HG03064 (cell line): ENCODE measurements around the gene COL4A5.
"Not testable (repeated sequence)": the region's sequence is repeated elsewhere in the genome, so short reads cannot be mapped to it uniquely, and the experiment has no call there.

Source experiments
- ATAC-seq: cut with Tn5 transposase; IDR thresholded peaks from one replicate; pipeline ENCODE4 v1.9.1; 2021; ENCODE audit warnings: low read depth; ENCODE audit not compliant: unreplicated experiment

Gene COL4A5

DNA sequence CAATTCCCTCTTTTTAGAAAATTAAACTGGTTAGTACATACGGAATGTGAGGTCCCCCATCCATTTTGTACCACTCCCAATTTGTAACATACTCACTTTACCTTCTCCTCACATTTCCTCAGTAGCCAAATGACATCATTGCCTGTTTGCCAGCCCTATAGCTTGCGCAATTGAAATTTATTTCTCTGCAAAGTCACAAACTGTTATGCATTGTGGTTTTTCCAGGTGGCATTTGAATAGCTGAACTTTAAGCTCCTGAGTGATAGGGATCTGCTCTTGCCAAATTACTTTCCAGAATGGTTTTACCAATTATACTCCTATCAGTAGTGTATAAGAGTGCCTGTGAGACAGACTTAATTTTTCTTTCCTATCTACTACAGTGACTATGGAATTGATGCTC, 7.7 kb downstream of the COL4A5 start:
- no peak for ATAC-seq

DNA sequence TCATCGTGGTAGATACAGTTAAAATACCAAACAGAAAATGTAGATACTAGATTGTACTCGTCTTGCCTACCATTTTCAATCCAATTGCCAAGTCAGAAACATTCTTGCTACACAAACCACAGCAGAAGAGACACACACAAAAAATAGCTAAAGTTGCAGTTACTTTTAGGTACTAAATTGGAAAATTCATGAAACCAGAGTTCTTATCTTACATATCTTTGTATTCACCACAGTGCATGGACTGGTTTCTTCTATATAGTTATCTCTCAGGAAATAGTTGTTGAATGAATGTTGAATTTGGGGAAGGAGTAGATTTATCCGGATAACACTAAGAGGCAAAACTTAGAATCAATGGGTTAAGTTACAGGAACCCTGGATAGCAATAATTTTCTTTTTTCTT, 14.2 kb downstream of the COL4A5 start:
- no peak for ATAC-seq

DNA sequence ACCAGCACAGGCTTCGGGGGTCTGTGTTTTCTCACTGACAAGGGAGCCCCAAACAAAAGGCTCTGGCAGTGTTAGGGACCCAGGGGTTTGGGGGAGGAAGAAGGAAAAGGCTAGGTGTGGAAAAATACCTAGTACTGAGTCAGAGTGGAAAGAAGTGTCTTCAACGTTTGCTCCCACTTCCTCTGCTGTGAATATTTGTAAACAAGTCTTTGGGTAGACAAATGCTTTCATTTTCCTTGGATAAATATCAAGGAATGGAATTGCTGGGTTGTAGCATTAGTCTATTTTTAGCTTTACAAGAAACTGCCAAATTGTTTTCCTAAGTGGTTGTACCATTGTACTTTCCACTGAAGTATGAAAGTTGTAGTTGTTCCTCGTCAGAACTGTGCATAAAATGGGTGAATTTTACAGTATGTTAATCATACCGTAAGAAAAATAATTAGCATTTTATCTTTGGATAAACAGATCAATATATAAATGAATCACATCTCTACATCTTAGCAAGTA, 17.4 kb downstream of the COL4A5 start:
- no peak for ATAC-seq

DNA sequence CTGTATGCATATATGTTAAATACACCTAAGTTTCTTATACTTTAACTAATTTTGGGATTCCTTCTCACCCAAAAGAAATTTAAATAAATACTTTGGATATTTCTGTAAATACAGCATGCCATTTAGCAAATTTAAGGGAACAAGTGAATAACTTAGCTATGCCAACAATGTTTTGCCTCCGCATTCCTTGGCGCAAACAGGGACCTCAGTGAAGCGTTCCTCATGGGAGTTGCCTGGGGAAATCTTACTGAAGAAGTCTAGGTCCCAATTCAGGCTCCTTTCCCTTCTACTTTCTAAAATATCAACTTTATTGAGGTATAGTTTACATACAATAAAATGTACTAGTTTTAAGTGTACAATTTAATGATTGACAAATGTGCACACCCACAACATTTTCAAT, 25.0 kb downstream of the COL4A5 start:
- no peak for ATAC-seq

GRCh38 chrX:108468486-108468885, 28.8 kb downstream of the COL4A5 start:
- no peak for ATAC-seq

- ATAC-seq: no peak
Measured at GRCh38 chrX:108473979-108474378, 34.3 kb downstream of the COL4A5 start.

- not testable (repeated sequence) for ATAC-seq
Measured at GRCh38 chrX:108481528-108481927, 41.9 kb downstream of the COL4A5 start.

DNA sequence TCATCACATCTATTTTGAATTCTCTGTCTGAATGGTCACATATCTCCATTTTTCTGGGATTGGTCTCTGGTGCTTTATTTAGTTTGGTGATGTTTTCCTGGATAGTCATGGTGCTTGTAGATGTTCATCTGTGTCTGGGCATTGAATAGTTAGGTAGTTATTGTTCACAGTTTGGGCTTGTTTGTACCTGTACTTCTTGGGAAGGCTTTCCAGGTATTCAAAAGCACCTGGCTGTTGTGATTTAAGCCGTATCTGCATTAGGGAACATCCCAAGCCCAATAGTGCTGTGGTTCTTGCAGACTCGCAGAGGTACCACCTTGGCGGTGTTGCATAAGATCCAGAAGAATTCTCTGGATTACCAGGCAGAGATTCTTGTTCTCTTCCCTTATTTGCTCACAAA, 44.6 kb downstream of the COL4A5 start:
- no peak for ATAC-seq

DNA sequence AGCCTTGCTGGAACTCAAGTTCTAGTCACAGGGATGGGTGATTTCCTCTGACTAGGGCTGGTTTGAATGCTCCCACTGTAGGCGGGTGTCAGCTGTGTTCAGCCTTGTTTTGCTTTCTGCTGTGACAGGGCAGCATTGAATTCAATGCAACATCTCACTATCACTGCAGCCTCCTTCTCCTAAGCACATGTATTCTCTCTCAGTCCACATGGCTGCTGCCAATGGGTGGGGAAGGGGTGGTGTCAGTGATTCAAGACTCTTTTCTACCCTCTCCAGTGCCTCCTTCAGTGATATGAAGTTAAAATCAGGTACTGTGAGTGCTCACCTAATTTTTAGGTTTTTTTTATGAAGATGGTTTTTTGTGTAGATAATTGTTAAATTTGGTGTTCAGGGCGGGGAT, 46.3 kb downstream of the COL4A5 start:
- ATAC-seq: no peak

DNA sequence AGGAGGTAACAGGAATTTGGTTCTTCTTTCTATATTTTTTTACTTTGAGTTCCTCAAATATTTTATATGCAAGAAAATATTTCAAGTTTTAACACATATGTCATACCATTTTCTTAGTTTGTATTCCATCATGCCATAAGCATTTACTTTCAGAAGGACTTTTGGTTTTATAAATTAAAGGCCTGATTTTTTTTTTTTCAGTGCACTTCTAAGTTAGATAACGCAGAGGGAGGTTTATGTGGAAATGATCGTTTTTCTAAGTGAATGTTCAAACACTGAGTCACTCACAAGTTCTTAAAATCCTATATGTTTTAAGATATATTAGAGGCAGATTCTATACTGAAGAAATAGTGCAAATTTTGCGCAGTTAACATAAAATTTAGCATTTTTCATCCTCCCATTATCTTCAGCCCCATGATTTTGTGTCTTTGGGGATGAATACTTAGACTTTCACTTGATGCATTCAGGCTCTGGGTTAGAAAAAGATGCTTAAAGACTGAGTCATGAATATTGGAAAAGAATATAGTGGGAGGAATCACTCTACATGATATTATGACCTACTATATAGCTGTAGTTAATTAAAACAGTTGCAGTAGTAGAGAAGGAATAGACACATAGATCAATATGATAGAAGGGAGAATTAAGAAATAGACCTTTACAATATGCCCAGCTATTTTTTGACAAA, 54.9 kb downstream of the COL4A5 start:
- ATAC-seq: no peak

DNA sequence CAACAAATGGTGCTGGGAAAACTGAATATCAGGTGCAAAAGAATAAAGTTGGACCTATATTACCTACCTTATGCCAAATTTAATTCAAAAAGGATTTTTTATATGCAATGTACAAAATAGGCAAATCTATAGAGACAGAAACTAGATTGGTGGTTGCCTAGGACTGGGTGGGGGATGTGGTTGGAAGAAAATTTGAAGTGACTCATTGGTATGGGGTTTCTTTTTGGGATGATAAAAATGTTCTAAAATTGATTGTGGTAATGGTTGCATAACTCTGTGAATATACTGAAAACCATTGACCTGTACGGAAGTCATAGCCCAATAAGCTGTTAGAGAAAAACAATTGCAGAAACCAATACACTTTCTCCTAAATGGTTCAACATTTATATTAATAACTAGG, 72.1 kb downstream of the COL4A5 start:
- ATAC-seq: no peak

- no peak for ATAC-seq
Measured at GRCh38 chrX:108516184-108516583, 76.5 kb downstream of the COL4A5 start.

- no peak for ATAC-seq
Measured at GRCh38 chrX:108527724-108528123, 88.1 kb downstream of the COL4A5 start.

DNA sequence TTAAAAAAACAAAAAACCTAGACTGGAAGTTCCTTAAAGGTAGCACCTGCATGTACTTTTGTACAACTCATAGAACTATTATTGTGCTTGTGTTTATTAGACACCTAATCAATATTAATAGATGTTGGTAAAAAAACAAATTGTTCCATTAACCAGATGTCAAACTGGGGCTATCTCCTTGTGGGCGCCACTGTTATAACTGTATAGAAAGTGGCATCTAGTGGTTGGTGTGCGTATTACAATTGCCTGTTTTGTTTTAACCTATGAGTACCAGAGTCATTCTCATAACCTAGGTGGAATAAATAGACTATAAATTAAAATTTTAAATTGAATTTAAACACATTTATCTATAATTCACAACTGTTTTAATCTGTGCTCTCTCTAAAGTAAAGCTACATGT, 97.4 kb downstream of the COL4A5 start:
- peak; percentile 92 for ATAC-seq

- ATAC-seq: no peak
Measured at GRCh38 chrX:108541286-108541685, 101.6 kb downstream of the COL4A5 start.

DNA sequence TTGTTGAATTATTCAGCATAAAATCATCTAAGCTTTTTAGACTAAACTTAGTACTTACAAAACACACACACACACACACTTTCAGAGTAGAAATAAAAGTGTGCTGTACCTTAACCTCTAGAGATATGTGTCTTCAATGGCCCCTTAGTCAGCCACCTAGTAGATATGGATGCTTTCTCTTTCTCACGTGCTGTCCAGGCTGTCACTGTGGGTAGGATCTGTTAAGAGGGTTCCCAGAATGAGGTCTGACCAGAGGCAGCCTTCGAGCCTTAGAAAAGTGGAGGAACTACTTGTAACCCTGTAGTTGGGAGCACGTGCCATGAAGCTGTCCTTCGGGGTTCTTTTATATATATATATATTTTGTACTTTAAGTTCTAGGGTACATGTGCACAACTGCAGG, 117.9 kb downstream of the COL4A5 start:
- ATAC-seq: no peak

- ATAC-seq: no peak
Measured at GRCh38 chrX:108558217-108558616, 118.6 kb downstream of the COL4A5 start.

- ATAC-seq: no peak
Measured at GRCh38 chrX:108573136-108573535, 133.5 kb downstream of the COL4A5 start.

DNA sequence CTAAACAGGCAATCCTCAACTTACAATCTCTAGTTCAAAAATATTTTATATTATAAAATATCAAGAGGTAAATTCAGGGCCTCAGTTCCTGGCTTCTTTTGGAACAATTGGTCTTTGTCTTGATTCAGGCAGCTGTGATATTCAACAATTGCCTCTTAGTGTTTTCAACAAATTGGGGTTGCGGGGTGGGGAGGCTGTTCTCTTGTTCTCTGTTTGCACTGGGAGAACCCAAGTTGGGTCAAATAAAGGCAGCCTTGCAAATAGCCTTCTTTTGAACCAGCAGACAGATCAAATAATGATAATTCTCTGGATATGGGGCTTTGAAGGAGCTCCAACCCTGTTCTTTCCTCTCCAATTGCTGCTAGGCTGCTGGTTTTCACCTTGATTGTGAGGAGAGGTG, 142.5 kb downstream of the COL4A5 start:
- ATAC-seq: no peak

- ATAC-seq: no peak
Measured at GRCh38 chrX:108584617-108585211, 145.1 kb downstream of the COL4A5 start.

GRCh38 chrX:108590496-108590895, 150.9 kb downstream of the COL4A5 start:
- no peak for ATAC-seq

- no peak for ATAC-seq
Measured at GRCh38 chrX:108601276-108601675, 161.6 kb downstream of the COL4A5 start.
